C4-2B (cell line): ENCODE data around the gene LMO7.

Source experiments
- CTCF ChIP-seq: fragments of 450-650 bp; conservative IDR thresholded peaks from 2 replicates; pipeline ENCODE4 v1.5.1; 2017; ENCODE audit warnings: mild to moderate bottlenecking
- ZFX ChIP-seq: fragments of 450-650 bp; IDR thresholded peaks from 2 replicates; pipeline ENCODE4 v1.6.1; 2017

- TF ChIP-seq CTCF (no peak), ZFX (no peak)
Observed at GRCh38 chr13:75726306-75726705, 90.2 kb downstream of the LMO7 start.
